Esophagus muscularis mucosa (tissue), 4 donors: ENCODE data around the gene RFX3.

Experiments
- CTCF ChIP-seq, 3 experiments: fragments of 200-600 bp in 2 of 3; fragments of 450-650 bp in 1 of 3; sonication (generic) in 2 of 3; IDR thresholded peaks; one replicate each; pipeline ENCODE4 v1.5.1; 2017 to 2019; ENCODE audit warnings: antibody characterized with exemption in 3 of 3, mild to moderate bottlenecking in 2 of 3, moderate library complexity in 1 of 3
- EP300 ChIP-seq: sonication (generic); formaldehyde crosslinking; IDR thresholded peaks from one replicate; pipeline ENCODE4 v1.6.1; 2017; ENCODE audit warnings: antibody characterized with exemption
- POLR2A ChIP-seq: fragments of 450-650 bp; IDR thresholded peaks from one replicate; pipeline ENCODE4 v1.6.1; 2017; ENCODE audit warnings: antibody characterized with exemption, moderate library complexity, mild to moderate bottlenecking, low read depth
- POLR2AphosphoS5 ChIP-seq, 2 donors: sonication (generic); formaldehyde crosslinking; IDR thresholded peaks; one replicate each; pipeline ENCODE4 v1.6.1; 2017; ENCODE audit warnings: antibody characterized with exemption in 2 of 2

- TF ChIP-seq CTCF (IDR thresholded peaks at IDR 0.05) (no peak), POLR2A (no peak), EP300 (no peak), POLR2AphosphoS5 (IDR thresholded peaks at IDR 0.05) (no peak)
These were observed 278.6 kb downstream of the RFX3 start for GRCh38 chr9:3247211-3247610.
